BJ (cell line): ENCODE measurements around the gene CEP85L. TPM values are rescaled to one million over a fixed set of nuclear protein-coding genes. Genes with fewer than 3 reads are reported as not detected.

Experiments used
- CTCF ChIA-PET: fragments of 350-600 bp; formaldehyde crosslinking; extraction: SDS; loops from one replicate; lab custom pipeline; 2021; ENCODE audit warnings: antibody characterized with exemption, inconsistent platforms; lab: Yijun Ruan, JAX
- POLR2A ChIA-PET: fragments of 300-600 bp; sonication (Branson Sonifier 250); formaldehyde crosslinking; extraction: SDS; loops from one replicate; lab custom pipeline; 2021; ENCODE audit warnings: antibody characterized with exemption; lab: Charles Lee
- DNase-seq: peaks from one replicate; pipeline ENCODE4 v3.0.0-alpha.2; 2011; ENCODE audit warnings: low read depth
- H3K27me3 ChIP-seq: 2 replicates; pipeline ENCODE4 v1.6.0; 2011; ENCODE audit warnings: low read length; ENCODE audit not compliant: control insufficient read depth, insufficient read depth
- H3K36me3 ChIP-seq: 2 replicates; pipeline ENCODE4 v1.5.1; 2011; ENCODE audit warnings: low read length; ENCODE audit not compliant: control insufficient read depth, insufficient read depth
- H3K4me3 ChIP-seq: 2 replicates; pipeline ENCODE4 v1.5.1; 2011; ENCODE audit warnings: low read depth, mild to moderate bottlenecking, control low read depth, low read length
- CTCF ChIP-seq: IDR thresholded peaks from 2 replicates; pipeline ENCODE4 v1.5.1; 2011; ENCODE audit warnings: low read depth, mild to moderate bottlenecking, control low read depth, inconsistent platforms, low read length, moderate library complexity; ENCODE audit not compliant: insufficient read depth
- polyA plus RNA-seq: library from polyadenylated mRNA; depleted of rRNA; stranded (reverse); fragments of >200 nt; gene quantifications from 2 replicates; pipeline ENCODE4 v1.2.3, GENCODE V29; 2011

Gene CEP85L
- polyA plus RNA-seq, 1 experiment, result 2.6 TPM

- Histone ChIP-seq H3K27me3 (no peaks in the 10 kb centered on the region), H3K36me3 (no peaks in the 10 kb centered on the region; the same call in 1 of the 2 replicates), H3K4me3 (no peak overlapping the region)
- TF ChIP-seq CTCF, result no peak
- ChIA-PET CTCF (interaction anchor here (1.6 to 2.0 kb wide), 2 partner anchors 18 to 20 kb away, joined by 4 read pairs; no protein-coding TSS in a partner anchor), POLR2A (no interaction called here)
- DNase-seq, result no peak
These were observed 53.1 kb downstream of the CEP85L start for GRCh38 chr6:118598324-118598723.

- Histone ChIP-seq H3K36me3 (no peaks in the 10 kb centered on the region; the same call in 1 of the 2 replicates), H3K4me3 (no peak overlapping the region), H3K27me3 (no peaks in the 10 kb centered on the region)
- DNase-seq, result no peak
- ChIA-PET CTCF (interaction anchor here (2.0 kb wide), 1 partner anchor 21 kb away, joined by 4 read pairs; no protein-coding TSS in a partner anchor), POLR2A (no interaction called here)
- TF ChIP-seq CTCF, result no peak
These were observed 53.8 kb downstream of the CEP85L start for GRCh38 chr6:118597636-118598035.

GRCh38 chr6:118596774-118597320 lies 54.5 kb downstream of the CEP85L start:
- no peak for TF ChIP-seq CTCF
- DNase-seq, result no peak
- CTCF ChIA-PET, result interaction anchor here (2.0 kb wide), 1 partner anchor 22 kb away, joined by 4 read pairs; no protein-coding TSS in a partner anchor
- POLR2A ChIA-PET, result no interaction called here
- Histone ChIP-seq H3K36me3 (no peaks in the 10 kb centered on the region; the same call in 1 of the 2 replicates), H3K4me3 (no peak overlapping the region), H3K27me3 (no peaks in the 10 kb centered on the region)

DNA sequence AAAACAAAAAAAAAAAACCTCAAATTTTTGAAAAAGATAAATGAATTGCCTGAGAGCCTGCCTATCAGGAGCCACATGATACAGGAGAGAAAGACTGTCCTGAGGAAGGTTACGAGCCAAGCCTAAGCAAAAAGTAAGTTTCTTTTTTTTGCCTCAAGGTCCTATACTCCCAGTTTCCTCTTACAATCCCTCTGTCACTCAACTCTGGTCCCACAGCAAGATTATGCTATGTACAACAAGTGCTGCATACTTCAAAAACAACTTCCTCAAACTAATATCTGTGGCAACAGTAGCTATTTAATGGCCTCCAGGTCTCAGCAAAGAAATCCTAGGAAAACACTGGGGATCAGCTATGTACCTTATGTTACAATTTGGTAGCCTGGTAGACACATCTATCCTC lies 56.5 kb downstream of the CEP85L start:
- no peak for DNase-seq
- CTCF ChIA-PET, result interaction anchor here (1.0 to 1.8 kb wide), 2 partner anchors 24 to 29 kb away, joined by 3 to 5 read pairs; no protein-coding TSS in a partner anchor
- TF ChIP-seq CTCF, result no peak
- H3K27me3 ChIP-seq, result no peaks in the 10 kb centered on the region
- POLR2A ChIA-PET, result no interaction called here
- no peaks in the 10 kb centered on the region; the same call in 1 of the 2 replicates for H3K36me3 ChIP-seq
- no peak overlapping the region for H3K4me3 ChIP-seq

DNA sequence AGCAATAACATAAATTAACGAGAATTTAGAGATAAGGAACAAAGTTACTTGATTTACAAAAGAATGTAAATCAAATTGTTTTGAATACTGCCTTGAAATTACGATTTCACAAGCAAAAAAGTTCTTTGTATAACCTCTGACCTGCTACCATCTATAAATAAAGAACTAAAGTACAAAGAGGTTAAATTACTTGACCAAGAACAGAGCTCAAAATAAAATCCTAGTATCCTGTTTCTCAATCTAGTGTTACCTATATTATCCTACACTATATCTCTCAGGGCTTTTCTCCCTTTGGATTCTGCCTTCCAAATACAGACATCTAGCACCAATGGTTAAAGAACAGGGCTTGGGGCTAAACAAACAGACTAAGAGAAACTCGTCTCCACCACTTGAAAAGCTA lies 59.5 kb downstream of the CEP85L start:
- H3K36me3 ChIP-seq, result no peaks in the 10 kb centered on the region; the same call in 1 of the 2 replicates
- H3K27me3 ChIP-seq, result no peaks in the 10 kb centered on the region
- ChIA-PET CTCF (no interaction called here), POLR2A (no interaction called here)
- no peak for TF ChIP-seq CTCF
- H3K4me3 ChIP-seq, result no peak overlapping the region
- no peak for DNase-seq
